HG03066 (cell line): ENCODE results near the gene ZNF519.
"Not testable (repeated sequence)": the region's sequence is repeated elsewhere in the genome, so short reads cannot be mapped to it uniquely, and the experiment has no call there.

Experiments
- ATAC-seq: cut with Tn5 transposase; IDR thresholded peaks from one replicate; pipeline ENCODE4 v1.9.1; 2021; ENCODE audit warnings: low read depth; ENCODE audit not compliant: unreplicated experiment

ZNF519 gene

DNA sequence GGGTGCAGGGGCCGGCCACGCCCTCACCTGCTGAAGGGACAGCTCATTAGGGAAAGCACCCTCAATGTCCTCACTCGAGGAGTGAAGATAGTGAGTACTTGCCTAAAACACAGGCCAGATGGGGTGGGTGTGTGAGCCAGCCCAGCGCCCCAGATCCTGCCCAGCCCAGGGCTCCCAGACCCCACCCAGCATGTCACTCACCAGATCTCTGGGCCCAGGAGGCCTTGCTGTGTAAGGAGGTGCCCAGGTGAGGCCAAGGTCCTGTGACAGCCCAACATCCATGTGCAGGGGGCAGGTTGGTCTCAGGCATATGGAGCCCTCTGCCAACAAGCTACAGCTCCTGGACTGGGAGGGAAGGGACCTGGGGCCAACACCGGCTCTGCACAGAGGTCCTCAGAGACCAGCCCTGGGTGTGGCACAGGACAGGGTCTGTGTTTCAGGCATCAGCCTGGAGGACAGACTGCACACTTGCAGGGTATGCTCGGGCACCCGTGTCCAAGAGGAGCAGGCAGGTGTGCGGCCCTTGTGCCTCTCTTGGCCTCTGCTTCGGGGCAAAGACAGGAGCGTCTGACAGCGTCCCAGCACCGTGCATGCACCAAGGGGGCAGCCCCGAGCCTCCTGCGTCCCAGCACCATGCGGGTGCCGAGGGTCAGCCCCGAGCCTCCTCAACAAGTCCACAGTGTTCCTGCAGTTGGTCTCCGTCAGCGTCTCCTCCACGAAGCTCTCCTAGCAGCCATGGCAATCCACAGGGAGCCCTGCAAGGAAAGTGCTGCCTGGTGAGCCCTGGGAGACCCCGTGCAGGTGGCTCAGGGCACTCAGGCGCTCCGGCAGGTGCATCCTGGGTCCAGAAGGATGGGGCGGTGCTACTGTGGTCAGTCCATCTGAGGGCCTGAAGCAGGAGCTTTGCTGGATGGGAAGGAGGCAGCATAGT, 16.0 kb upstream of the ZNF519 start:
- ATAC-seq = not testable (repeated sequence)

- ATAC-seq = not testable (repeated sequence)
These were observed 14.5 kb upstream of the ZNF519 start for GRCh38 chr18:14146771-14147170.

DNA sequence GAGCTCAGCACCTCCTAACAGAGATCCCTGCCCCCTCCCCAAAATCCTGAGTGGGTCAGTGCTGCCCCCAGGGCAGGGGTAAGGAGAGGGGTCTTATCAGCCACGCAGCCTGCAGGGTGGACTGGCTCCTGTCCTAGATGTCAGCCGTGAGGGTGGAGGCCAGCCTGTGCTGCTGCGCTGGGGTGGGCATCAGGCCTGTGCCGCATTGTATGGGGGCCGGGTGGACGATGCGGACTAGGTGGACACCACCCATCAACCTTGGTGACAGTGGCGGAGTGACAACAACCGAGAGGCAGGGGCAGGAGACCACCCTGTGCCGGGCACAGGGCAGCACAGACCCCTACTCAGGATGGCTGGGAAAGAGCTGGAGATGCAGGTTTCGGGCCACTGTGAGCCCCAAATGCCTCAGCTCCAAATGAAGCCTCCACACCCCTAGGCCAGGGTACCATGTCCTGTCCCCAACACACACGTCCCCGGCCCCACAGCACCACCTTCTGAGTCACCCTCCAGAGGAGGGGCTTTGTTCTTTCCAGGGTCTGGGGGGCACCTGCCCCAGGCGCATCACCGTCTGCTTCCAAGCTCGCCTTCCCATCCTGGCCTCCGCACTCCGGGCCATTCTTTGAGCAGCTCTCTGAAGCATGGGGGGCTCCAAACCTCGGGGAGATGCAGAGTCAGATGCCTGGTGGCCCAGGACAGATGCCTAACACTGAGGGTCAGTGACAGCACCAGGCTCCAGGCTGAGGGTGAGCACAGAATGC, 13.5 kb upstream of the ZNF519 start:
- ATAC-seq = not testable (repeated sequence)

- ATAC-seq = not testable (repeated sequence)
These were observed 12.8 kb upstream of the ZNF519 start for GRCh38 chr18:14145021-14145420.

- ATAC-seq = no peak
These were observed 12.3 kb upstream of the ZNF519 start for GRCh38 chr18:14144628-14144895.

DNA sequence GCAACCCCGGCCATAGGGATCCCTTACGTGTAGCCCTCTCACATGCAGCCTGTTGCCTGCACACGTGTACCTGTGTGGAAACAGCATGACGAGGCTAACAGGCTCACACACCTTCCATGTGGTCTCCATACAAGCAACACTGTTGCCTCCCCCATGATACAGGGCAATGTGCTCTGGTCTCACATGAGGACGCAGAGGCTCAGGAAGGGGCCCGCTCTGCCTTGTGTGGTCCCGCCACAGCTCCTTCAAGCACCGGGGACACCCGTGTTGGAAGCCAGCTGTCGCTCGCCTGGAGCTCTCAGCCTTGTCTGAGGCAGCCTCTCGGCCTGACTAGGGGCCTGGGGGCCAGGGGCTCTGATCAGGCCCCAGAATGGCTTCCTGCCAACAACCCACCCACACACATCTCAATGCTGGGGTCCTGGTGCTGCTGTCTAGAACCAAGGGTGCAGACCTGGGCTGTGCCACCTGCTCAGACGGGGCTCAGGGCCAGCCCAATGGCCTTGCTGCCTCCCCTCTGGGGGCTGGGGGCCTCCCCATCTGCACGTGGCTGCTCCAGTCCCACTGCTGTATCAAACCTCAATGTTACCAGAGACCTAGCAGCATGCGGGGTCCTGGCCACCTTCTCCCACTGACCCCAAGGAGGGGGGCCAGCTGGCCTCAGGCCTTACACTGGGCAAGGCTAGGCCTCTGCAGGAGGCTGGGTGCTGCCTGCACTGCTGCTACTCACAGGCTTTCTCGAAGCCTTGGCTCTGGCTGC, 11.8 kb upstream of the ZNF519 start:
- not testable (repeated sequence) for ATAC-seq

- ATAC-seq = not testable (repeated sequence)
These were observed 11.2 kb upstream of the ZNF519 start for GRCh38 chr18:14143396-14143795.

GRCh38 chr18:14142177-14142576, 9.9 kb upstream of the ZNF519 start:
- not testable (repeated sequence) for ATAC-seq

DNA sequence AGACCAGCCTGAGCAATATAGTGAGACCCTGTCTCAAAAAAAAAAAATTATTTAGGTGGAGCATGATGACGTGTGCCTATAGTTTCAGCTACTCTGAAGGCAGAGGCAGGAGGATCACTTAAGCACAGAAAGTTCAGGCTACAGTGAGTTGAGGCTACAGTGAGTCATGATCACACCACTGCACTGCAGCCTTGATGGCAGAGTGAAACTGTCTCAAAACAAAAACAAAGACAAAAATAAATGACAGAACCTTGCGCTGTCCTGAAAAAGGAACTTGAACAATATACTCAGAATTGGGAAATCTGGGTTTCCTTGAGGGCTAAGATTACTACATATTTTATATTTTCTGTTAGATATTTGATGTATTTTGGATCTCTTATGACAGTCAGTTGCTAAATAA, 7.3 kb upstream of the ZNF519 start:
- not testable (repeated sequence) for ATAC-seq

DNA sequence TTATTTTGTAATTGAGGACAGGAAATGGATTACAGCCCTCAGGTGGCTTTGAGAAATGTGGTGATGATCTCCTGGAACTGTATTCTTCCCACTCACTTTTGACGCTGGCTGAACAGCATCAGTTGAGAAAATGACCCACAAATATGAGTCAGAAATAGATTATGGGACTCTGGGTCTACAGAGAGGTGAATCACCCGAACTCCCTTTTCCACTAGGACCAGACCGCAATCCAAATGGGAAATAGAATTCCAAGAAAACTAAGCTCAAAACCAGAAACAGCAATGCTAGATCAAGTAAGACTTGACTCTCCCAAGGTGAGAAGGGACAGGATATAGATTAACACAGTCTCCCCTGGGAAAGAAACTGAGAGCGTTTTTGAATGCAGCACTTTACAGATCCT, 5.7 kb upstream of the ZNF519 start:
- ATAC-seq = not testable (repeated sequence)

GRCh38 chr18:14131696-14132270, 452 bp downstream of the ZNF519 start:
- peak; percentile 20 for ATAC-seq

- ATAC-seq = not testable (repeated sequence)
These were observed 1.4 kb downstream of the ZNF519 start for GRCh38 chr18:14130804-14131203.

GRCh38 chr18:14124689-14125088, 7.5 kb downstream of the ZNF519 start:
- no peak for ATAC-seq

DNA sequence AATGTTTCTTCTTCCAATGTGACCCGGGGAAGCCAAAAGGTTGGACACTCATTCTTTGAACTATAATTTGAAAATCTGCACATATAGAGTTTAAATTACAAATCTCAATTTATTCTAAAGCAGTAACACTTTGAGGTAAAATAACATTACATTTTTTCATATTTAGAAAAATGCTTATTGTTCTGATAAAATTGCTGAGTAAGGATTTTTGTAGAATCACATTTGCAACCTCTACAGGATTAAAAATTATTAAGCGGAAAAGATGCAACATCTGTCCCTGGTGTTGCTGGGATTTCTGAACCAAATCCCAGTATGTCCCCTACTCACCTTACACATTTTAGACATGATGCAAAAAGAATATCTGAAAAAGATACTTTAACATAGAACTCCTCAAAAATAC, 10.1 kb downstream of the ZNF519 start:
- ATAC-seq = no peak

DNA sequence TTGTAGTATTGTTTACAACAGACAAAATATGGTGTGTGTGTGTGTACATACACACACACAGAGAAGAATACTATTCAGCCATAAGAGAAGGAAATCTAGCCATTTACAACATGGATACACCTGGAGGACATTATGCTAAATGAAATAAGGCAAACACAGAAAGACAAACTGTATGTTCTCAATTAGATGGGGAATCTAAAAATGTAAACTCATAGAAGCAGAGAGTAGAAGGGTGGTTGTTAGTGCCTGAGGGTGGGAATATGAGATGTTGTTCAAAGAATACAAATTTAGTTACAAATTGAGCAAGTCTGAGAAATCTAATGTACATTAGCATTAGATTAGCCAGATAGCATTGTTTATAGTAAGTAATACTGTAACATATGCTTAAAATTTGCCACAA, 11.3 kb downstream of the ZNF519 start:
- ATAC-seq = no peak

- ATAC-seq = no peak
These were observed 14.6 kb downstream of the ZNF519 start for GRCh38 chr18:14117606-14118005.

- no peak for ATAC-seq
These were observed 25.3 kb downstream of the ZNF519 start for GRCh38 chr18:14106906-14107305.

GRCh38 chr18:14104906-14105748, 27.1 kb downstream of the ZNF519 start:
- ATAC-seq = no peak

GRCh38 chr18:14104201-14104600, 28.0 kb downstream of the ZNF519 start:
- no peak for ATAC-seq
